Smooth muscle cell of the coronary artery (primary cell): ENCODE data around the gene GJB3. TPM values are rescaled to one million over a fixed set of nuclear protein-coding genes. Genes with fewer than 3 reads are reported as not detected.

Experiments
- total RNA-seq: library from RNA; depleted of rRNA; stranded (reverse); fragments of >200 nt; gene quantifications from 2 replicates; pipeline ENCODE4 v1.2.3, GENCODE V29; 2014; ENCODE audit warnings: low replicate concordance

GJB3 gene
- 0.75 TPM in 1 of 2 replicates, not detected in the other for total RNA-seq

GRCh38 chr1:34781071-34781843, at the start of gene GJB3:
TSS of gene GJB3 (plus strand) at chr1:34781214. CDS start at chr1:34784763, 3,549 bp downstream.

GRCh38 chr1:34754964-34755637, 25.9 kb upstream of the GJB3 start, which contains the start of gene GJB5:
TSS of gene GJB5 (plus strand) at chr1:34755047. CDS start at chr1:34757331, 2,284 bp downstream.

GRCh38 chr1:34759503-34760357, 21.3 kb upstream of the GJB3 start, which contains the start of gene GJB4:
TSS of gene GJB4 (plus strand) at chr1:34759740. CDS start at chr1:34761255, 1,515 bp downstream.

GRCh38 chr1:34792868-34793727, 12.1 kb downstream of the GJB3 start, which contains the start of gene GJA4:
TSS of gene GJA4 (plus strand) at chr1:34792999. CDS start at chr1:34794214, 1,215 bp downstream.

Other genes starting within 250 kb of the GJB3 start
- gene GJB5, start 26.2 kb upstream of the GJB3 start, total RNA-seq = not detected in 2 replicates
- not detected in 2 replicates for gene GJB4, start 21.5 kb upstream of the GJB3 start, total RNA-seq
- gene GJA4, start 11.8 kb downstream of the GJB3 start, total RNA-seq = 0.12 and 40.6 TPM in 2 replicates
- 14.2 and 31.4 TPM in 2 replicates for gene SMIM12, start 78.5 kb downstream of the GJB3 start, total RNA-seq
- gene DLGAP3, start 148.4 kb downstream of the GJB3 start, total RNA-seq = 0.15 TPM in 1 of 2 replicates, not detected in the other
- 14.9 and 23.3 TPM in 2 replicates for gene TMEM35B, start 204.1 kb downstream of the GJB3 start, total RNA-seq